Hepatocyte (in vitro differentiated cells): ENCODE results near the gene CDKN2AIPNL.

ENCODE experiments used
- CTCF ChIP-seq: fragments of 200-600 bp; sonication (generic); IDR thresholded peaks from 2 replicates; pipeline ENCODE4 v1.5.1; 2016; ENCODE audit warnings: antibody characterized with exemption, mild to moderate bottlenecking; ENCODE audit not compliant: poor library complexity
- EZH2 ChIP-seq: fragments of 200-600 bp; sonication (generic); IDR thresholded peaks from 2 replicates; pipeline ENCODE4 v1.6.1; 2016; ENCODE audit warnings: antibody characterized with exemption, mild to moderate bottlenecking, borderline replicate concordance

- TF ChIP-seq CTCF: no peak
- no peak for TF ChIP-seq EZH2
These were observed 35.3 kb upstream of the CDKN2AIPNL start for GRCh38 chr5:134446938-134447337.
